Measurements from ENCODE around the gene PARP11.

GRCh38 chr12:3892631-3893030 lies 19.4 kb upstream of the PARP11 start:
- TF ChIP-seq CTCF (IDR thresholded peaks at IDR 0.05; ENCODE audit: low read depth, low read length, missing input control) = no peak
- TF ChIP-seq MAX (IDR thresholded peaks at IDR 0.05) = no peak
- no peak for TF ChIP-seq SP1 (IDR thresholded peaks at IDR 0.05)
- no peak for TF ChIP-seq REST (IDR thresholded peaks at IDR 0.05)
- TF ChIP-seq GABPA (IDR thresholded peaks at IDR 0.05 in 1 of 2, conservative IDR thresholded peaks at IDR 0.05 in 1 of 2) = no peak
- no peak for TF ChIP-seq JUND (IDR thresholded peaks at IDR 0.05)
- no peak for TF ChIP-seq YY1 (IDR thresholded peaks at IDR 0.05)

Measured in liver (tissue), 3 donors.